Stimulated activated CD4-positive, alpha-beta T cell treated with anti-CD3 and anti-CD28 coated beads, Interleukin-15, amount 100 ng/mL, for 24 hours (primary cell): ENCODE data around the gene ALDH6A1.
"Not testable (repeated sequence)": the region's sequence is repeated elsewhere in the genome, so short reads cannot be mapped to it uniquely, and the experiment has no call there.

Experiments used
- DNase-seq: peaks from one replicate; pipeline ENCODE4 v3.0.0-alpha.2; 2020

Gene ALDH6A1

DNA sequence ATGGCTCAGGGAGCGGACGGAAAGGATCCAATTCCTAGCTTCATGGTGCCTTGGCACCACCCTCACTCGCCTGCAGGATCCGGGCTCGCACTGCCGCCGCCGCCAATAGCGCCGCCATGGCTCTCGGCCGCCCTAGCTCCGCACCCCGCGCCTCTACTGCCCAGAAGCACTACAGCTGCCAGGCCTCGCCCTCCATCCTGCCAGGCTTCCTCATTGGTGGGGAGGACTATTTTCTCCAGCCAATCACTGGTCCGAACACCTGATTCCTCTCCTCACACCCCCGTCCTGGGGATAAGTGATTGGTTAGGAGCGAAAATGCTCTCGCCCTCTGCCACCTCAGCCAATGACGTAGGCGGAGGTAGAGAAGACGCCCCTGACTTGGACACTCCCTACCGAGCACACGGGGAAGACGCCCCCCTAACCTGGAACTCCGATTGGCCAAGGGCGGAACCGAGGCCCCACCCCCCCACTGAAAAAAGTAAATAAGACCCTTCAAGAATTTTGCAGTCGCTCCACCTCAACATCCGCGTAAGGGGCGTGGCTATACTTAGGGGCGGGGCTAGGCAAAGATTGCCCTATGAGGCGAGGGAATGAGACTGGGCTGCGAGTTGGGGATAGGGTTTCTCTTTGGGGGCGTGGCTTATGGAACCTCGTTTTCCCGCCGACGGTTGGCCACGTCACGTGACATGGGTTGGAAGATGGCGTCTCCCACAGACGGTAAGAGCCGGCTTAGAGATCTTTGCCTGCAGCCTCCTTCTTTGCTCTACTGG is at the start of gene ALDH6A1, which contains the start of gene LIN52:
Gene ALDH6A1 (minus strand): TSS at position 177 of the 770 bp plus-strand sequence. CDS start 59 bp downstream, at position 118.
Gene LIN52 (plus strand): TSS at position 680 of the 770 bp plus-strand sequence. CDS start 19 bp downstream, at position 699.
- peak; percentile 100 for DNase-seq

DNA sequence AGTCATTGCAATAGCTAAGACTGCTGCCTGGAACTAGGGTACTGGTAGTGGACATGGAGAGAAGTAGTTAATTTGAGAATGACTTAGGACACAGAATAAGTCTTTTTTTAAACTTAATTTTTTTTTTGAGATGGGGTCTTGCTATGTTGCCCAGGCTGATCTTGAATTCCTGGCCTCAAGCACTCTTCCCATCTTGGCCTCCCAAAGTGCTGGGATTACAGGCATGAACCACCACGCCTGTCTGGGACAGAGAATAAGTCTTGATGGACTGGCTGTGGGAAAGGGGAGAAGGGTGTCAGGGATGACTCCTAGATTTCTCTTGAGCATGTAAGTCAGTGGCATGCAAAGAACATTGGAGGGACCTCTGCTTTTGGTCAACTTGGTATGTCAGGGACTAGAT is 43.4 kb upstream of the ALDH6A1 start:
- DNase-seq: no peak

DNA sequence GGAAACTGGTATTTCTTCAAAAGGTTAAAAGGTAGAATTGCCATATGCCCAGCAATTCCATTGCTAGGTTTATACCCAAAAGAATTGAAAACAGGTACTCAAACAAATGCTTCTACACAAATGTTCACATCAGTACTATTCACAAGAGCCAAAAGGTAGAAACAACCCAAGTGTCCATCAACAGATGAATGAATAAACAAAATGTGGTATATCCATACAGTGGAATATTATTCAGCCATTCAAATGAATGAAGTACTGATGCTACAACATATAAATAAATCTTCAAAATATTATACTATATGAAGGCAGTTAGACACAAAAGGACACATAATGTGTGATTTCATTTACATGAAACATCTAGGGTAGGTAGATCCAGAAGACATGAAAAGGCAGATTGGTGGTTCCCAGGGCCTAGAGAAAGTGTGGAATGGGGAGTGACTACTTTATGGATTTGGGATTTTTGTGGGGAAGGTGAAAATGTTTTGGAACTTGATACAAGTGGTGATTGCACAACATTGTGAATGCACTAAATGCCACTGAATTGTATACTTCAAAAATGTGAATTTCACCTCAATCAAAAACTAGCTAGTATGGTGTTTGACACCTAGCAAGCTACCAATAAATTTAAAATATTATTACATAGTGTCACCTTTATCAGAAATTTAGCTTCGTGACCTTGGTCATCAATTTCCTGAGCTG is 42.2 kb upstream of the ALDH6A1 start:
- DNase-seq: no peak

GRCh38 chr14:74125487-74125886 is 41.2 kb upstream of the ALDH6A1 start:
- not testable (repeated sequence) for DNase-seq

DNA sequence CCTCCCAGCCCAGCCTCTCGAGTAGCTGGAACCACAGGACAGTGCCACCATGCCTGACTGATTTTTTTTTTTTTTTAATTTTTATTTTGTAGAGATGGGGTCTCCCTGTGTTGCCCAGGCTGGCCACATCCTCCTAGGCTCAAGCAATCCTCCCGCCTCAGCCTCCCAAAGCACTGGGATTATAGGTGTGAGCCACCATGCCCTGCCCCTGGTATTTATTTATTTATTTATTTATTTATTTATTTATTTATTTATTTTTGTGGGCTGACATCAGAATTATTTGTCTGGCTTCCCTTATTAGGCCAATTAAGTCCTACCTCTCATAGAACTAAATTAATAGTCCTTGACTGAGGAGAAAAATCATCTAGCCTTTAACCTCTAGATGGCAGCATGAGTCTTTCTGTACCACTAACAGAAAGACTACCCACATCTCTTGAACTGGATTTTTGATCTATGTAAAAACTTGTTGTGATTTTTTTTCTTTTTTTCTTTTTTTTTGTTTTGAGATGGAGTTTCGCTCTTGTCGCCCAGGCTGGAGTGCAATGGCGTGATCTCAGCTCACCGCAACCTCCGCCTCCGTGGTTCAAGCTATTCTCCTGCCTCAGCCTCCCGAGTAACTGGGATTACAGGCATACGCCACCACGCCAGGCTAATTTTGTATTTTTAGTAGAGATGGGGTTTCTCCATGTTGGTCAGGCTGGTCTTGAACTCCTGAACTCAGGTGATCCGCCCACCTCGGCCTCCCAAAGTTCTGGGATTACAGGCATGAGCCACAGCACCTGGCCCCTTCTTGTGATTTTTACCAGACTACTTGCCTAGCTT is 27.4 kb upstream of the ALDH6A1 start:
- DNase-seq: not testable (repeated sequence)

DNA sequence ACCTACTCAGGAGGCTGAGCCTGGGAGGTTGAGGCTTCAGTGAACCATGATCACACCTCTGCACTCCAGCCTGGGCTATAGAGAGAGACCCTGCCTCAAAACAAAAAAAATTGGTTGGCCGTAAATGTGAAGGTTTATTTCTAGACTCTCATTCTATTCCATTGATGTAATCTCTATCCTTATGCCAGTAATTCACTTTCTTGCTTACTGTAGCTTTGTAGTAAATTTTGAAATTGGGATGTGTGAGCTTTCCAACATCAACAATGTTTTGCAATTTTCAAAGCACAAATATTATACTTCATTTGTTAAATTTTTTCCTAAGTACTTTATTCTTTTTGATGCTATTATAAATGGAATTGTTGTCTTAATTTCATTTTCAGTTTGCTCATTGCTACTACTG is 25.1 kb upstream of the ALDH6A1 start:
- DNase-seq: no peak

DNA sequence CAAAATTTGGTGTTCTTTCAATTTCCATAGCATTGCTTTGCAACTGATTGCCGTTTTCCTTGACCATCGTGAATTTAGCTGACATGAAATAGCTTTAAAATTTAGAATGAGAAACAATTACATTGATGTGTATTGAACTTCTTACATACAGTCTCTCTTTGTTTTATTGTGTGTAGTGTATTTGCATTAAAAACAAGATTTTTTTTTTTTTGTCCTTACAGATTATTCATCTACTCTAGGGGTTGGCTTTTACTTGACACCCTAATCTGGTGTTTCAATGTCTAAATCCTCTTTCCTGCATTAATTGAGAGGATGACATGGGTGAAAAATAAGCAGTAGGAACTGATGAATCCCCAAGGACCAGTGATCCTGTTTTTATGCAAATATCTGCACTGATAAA is 21.1 kb upstream of the ALDH6A1 start:
- DNase-seq: no peak

DNA sequence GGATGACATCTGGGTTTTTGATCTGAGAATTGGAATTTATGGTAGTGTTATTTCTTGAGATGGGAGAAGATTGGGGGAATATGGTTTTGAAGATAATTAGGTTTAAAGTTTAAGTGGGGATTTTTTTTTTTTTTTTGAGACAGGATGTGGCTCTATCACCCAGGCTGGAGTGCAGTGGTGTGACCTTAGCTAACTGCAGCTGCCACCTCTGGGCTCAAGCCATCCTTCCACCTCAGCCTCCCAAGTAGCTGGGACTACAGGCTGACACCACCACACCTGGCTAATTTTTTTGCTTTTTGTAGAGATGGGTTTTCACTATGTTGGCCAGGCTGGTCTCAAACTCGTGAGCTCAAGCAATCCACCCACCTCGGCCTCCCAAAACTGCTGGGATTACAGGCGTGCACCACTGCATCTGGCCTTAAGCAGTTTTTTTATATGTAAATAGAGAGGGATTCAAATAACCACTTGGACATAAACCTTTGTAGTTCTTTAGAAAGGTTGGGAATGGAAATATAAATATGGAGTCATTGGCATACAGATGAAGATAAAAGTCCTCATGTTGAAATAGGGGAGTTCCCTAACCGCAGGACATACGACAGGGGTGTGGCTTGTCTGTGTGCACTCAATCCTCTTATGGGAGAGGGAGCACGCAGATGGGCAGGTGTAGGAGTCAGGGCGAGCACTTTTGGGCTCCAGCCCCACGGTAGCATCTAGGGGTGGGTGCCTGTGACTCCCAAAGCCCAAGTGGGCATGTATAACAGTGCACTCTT is 5.2 kb upstream of the ALDH6A1 start:
- no peak for DNase-seq

- DNase-seq: no peak
Observed at GRCh38 chr14:74085828-74086227, 1.6 kb upstream of the ALDH6A1 start.

DNA sequence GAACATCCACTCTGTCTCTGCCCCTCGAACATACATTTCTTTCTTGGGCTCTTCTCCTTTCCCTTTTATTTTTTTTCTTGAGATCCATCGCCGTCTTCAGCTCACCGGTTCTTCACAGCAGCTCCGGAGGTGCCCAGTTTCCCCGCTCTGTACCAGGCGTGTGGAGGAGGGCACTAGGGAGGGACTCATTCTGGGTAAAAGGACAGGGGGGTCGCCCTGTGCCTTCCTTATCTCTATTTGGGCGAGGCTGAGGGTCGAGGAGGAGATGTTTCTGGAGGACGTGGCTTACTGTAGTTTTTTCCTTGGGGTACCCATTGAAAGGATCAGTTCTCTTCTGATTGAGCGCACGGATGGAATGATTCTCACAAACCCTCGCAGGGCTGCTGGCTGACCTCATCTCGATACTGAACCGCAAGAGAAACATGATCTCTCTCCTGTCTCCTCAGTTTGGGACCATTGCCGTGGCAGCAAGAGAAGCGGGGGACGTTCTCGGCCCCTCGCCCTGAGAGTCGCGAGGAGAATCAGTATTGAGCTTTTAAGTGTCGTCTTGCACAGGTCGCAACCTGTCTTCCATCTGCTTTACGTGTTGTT is 889 bp upstream of the ALDH6A1 start:
- DNase-seq: peak; percentile 42

DNA sequence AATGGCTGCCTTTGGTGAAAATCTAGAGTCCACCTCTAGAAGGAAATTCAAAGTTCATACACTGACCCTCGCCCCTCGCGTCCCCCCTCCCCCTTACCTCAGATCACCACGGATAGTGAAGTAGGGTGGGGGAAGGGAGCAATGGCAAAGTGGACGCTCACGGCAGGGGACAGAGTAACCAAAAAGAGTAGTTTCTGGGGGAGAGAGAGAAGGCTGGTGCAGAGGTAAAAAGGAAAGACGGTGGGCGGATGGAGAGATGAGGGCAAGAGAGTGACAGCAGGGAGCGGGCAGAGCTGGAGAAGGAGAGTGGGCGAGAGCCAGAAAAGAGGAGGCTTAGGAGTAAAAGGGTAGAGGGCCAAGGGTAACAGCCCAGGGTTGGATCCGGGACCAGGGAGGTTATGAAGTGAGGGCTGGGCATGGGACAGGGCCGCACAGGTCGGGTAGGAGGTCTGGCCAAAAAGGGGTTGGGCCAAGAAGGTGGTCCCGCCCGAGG is 423 bp downstream of the ALDH6A1 start:
- no peak for DNase-seq

- DNase-seq: no peak
Observed at GRCh38 chr14:74083161-74083560, 1.1 kb downstream of the ALDH6A1 start.

DNA sequence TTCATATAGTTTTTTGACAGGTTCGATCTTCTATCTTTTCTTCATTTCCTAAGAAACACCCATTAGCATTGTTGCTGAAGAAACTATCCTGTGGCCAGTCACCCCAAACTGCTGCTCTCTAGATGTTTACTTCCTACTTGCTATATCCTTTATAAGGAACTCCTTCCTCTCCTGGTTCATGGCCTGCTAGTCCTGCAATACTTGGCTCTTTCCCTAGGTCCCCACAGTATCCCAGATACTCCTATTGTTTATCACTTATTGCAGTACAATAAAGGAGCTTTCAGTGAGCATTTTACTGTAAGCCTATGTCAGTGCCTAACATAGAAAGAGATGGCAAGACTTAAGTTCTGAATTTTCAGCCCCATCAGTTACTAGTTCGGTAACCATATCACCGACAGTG is 2.8 kb downstream of the ALDH6A1 start:
- DNase-seq: no peak

DNA sequence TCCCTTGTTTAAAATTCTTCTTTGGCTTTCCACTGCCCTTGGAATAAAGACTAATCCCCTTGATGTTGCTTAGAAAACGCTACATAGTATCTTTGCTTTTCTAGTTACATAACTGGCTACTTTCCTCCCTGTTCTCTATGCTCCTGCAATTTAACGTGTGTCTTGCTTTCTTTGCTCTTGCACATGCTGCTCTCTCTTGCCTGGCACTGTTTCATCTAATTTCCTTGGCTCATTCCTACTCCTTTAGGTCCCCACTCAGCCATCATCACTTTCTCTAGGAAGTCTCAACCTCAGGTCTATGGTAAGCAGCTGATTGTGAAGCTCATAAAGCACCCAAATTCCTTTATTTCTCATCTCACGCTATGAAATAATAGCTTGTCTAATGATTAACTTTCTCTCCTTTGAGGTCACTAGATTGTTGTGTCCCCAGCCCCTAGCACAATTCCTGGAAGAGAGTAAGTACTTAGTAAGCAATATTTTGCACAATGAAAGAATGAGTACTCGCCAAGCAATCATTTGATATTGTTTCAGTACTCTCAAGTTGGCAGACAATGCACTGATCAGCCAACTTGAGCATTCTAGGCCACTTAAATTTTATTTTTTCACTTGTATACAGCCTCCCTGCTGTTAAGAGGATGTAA is 3.3 kb downstream of the ALDH6A1 start:
- DNase-seq: no peak

- no peak for DNase-seq
Observed at GRCh38 chr14:74077401-74077800, 6.9 kb downstream of the ALDH6A1 start.

DNA sequence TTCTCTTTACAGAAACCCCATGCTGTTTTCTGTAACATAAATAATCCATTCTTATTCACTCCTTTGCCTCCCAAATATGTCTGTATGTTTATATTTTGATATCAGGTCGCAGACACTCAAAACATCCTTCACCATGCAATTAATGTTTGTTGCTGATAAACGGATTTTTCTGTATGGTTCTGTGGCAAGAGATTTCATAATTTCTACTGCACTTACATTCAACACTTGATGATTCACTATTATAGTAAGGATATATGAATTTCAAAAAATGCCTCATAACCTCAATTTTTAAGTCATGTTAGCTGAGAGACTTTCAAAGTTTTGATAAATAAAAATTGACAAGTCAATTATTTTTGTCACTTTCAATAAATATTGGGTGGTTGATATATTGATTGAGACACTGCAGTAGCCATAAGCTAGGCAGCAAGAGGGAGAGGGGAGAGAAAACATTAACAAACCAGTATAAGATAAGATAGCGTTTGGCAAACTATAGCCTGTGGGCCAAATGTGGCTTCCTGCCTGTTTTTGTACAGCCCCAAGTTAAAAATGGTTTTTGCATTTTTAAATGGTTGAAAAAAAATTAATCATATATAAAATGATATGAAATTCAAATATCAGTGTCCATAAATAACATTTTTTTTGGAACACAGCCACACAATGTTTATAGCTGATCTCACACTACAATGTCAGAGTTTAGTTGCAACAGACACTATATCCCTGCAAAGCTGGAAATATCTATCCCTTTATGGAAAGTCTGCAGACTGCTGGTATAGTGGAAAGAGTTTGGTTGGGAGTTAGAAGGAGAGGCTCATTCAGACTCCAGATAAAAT is 18.3 kb downstream of the ALDH6A1 start:
- no peak for DNase-seq

DNA sequence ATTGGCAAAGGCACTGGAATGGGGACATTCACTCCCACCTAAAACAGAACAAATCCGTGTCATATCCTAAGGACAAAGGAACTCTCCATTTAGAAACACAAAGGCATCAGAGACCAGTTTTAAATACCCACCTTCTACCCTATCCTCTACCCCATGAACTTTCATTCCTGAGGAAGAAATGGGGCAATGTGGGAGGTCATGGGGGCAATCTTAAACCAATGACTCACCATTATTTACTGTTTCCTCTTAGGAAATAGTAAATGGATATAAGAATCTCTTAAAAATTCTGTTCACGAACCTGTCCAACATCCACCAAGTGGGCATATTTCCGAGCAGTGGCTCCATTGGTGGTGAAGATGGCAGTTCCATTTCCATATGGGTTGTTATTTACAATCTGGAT is 19.4 kb downstream of the ALDH6A1 start:
- no peak for DNase-seq

GRCh38 chr14:74064426-74064825 is 19.8 kb downstream of the ALDH6A1 start:
- DNase-seq: no peak

GRCh38 chr14:74062809-74063150 is 21.5 kb downstream of the ALDH6A1 start:
- no peak for DNase-seq

- no peak for DNase-seq
Observed at GRCh38 chr14:74049876-74050495, 34.3 kb downstream of the ALDH6A1 start.
